Measurements from ENCODE around the gene ZMYM5. TPM values are rescaled to one million over a fixed set of nuclear protein-coding genes. Genes with fewer than 3 reads are reported as not detected.

Gene ZMYM5
- total and polyA plus RNA-seq, 2 of the 4 experiments (the other 2 are of a cell fraction), result 7.0 to 10.2 TPM

- H2BK15ac ChIP-seq (ENCODE audit: low read depth, low read length), result no peak overlapping the region; the same call in 2 of the 3 replicates
- DNase-seq, result peak; percentile 45
- H3K14ac ChIP-seq (replicated peaks; ENCODE audit: low read depth, low read length), result peak overlapping the region; percentile 92
- WGBS, 2 experiments (ENCODE audit: extremely low coverage in 2 of 2, insufficient read length in 1 of 2), result 1% methylated on average over 63 of the region's 77 CpGs; no CpG with 5 or more reads in 1 of the 2 experiments
- H3K56ac ChIP-seq (ENCODE audit: extremely low read depth, insufficient read depth, low read length), result peak overlapping the region; percentile 93
- H2AK5ac ChIP-seq (ENCODE audit: low read depth, low read length), result peak overlapping the region; percentile 72
- H4K91ac ChIP-seq (ENCODE audit: insufficient read depth, low read depth, low read length), result peak overlapping the region; percentile 81
- no peaks in the 10 kb centered on the region for H3K9me1 ChIP-seq (ENCODE audit: insufficient read depth, low read length)
- CTCF ChIA-PET, result no interaction called here
- H4K20me1 ChIP-seq (ENCODE audit: insufficient read depth, low read length), result peaks cover 11% of the 10 kb centered on the region
- ATAC-seq (ENCODE audit: low read depth), result peak; percentile 68
- peak overlapping the region; percentile 94 for H3K9ac ChIP-seq (ENCODE audit: low read depth, low read length)
- peak overlapping the region; percentile 100 for H3K4me2 ChIP-seq (ENCODE audit: low read depth, low read length)
- BruUV-seq (replicated peaks), result TSS peak; percentile 99
- no peaks in the 10 kb centered on the region; the same call in 1 of the 2 replicates for H3K36me3 ChIP-seq (ENCODE audit: control insufficient read depth, insufficient read depth, low read length)
- H2AFZ ChIP-seq (replicated peaks; ENCODE audit: low read length, poor library complexity), result peak overlapping the region; percentile 89
- peak overlapping the region; percentile 62 for H3K18ac ChIP-seq (ENCODE audit: low read depth, low read length)
- H3K9me3 ChIP-seq (ENCODE audit: control insufficient read depth, insufficient read depth, low read length), result no peaks in the 10 kb centered on the region
- H4K5ac ChIP-seq (ENCODE audit: low read depth, low read length), result peak overlapping the region; percentile 52
- H2AK9ac ChIP-seq (replicated peaks; ENCODE audit: low read depth, low read length, poor library complexity), result peak overlapping the region; percentile 94
- H3K27ac ChIP-seq (ENCODE audit: insufficient read depth, low read length), result peak overlapping the region; percentile 91
- peak overlapping the region; percentile 82 for H2BK5ac ChIP-seq (ENCODE audit: low read depth, low read length, poor library complexity, severe bottlenecking)
- peak overlapping the region; percentile 49; the same call in 1 of the 2 replicates for H2BK120ac ChIP-seq (ENCODE audit: low read depth, low read length)
- H3K27me3 ChIP-seq (ENCODE audit: control insufficient read depth, insufficient read depth, low read length), result no peaks in the 10 kb centered on the region
- H2BK20ac ChIP-seq (ENCODE audit: low read depth, low read length), result no peak overlapping the region
- in situ Hi-C loops (cut with MboI; ENCODE audit: low sequenced_read_pairs), result no loop called here
- dilution Hi-C loops (cut with HindIII; ENCODE audit: low sequenced_read_pairs, unreplicated experiment), result no loop called here
- intact Hi-C loops (cut with micrococcal nuclease), result loop anchor here (2.0 to 5.0 kb wide), 2 partner anchors 80 to 177 kb away; partner anchors contain the start of genes ZMYM2 and ZMYM5
- peak overlapping the region; percentile 82 to 84; a peak in 3 of 4 replicates for H4K8ac ChIP-seq (ENCODE audit: low read depth in 2 of 2, low read length in 2 of 2)
- H3K79me1 ChIP-seq (ENCODE audit: low read depth in 1 of 2, low read length in 2 of 2), result peaks cover 0 to 5% of the 10 kb centered on the region in 2 experiments; a peak in 2 of 4 replicates
- no peaks in the 10 kb centered on the region for H3K4me1 ChIP-seq (ENCODE audit: control insufficient read depth, insufficient read depth, low read length)
- peak overlapping the region; percentile 78 for H3K4ac ChIP-seq (ENCODE audit: low read depth, low read length)
- TF ChIP-seq MXI1 (IDR thresholded peaks at IDR 0.05; ENCODE audit: borderline replicate concordance, low read depth, low read length) (peak; percentile 23; the same call in 1 of the 2 replicates), RCOR1 (IDR thresholded peaks at IDR 0.05; ENCODE audit: insufficient replicate concordance, low read length) (no peak)
- POLR2A ChIA-PET (ENCODE audit: unreplicated experiment), result no interaction called here
- peak overlapping the region; percentile 80 for H3K4me3 ChIP-seq (ENCODE audit: insufficient read depth, low read depth, low read length)
- H3K23ac ChIP-seq (ENCODE audit: low read depth, low read length), result peak overlapping the region; percentile 98
Observed at GRCh38 chr13:19782049-19782726, 81.3 kb downstream of the ZMYM5 start.

All from IMR-90 (cell line).